Measurements from ENCODE around the gene PACRG.

PACRG gene

GRCh38 chr6:163341224-163342061 lies 613.7 kb downstream of the PACRG start:
- DNase-seq: no peak

DNA sequence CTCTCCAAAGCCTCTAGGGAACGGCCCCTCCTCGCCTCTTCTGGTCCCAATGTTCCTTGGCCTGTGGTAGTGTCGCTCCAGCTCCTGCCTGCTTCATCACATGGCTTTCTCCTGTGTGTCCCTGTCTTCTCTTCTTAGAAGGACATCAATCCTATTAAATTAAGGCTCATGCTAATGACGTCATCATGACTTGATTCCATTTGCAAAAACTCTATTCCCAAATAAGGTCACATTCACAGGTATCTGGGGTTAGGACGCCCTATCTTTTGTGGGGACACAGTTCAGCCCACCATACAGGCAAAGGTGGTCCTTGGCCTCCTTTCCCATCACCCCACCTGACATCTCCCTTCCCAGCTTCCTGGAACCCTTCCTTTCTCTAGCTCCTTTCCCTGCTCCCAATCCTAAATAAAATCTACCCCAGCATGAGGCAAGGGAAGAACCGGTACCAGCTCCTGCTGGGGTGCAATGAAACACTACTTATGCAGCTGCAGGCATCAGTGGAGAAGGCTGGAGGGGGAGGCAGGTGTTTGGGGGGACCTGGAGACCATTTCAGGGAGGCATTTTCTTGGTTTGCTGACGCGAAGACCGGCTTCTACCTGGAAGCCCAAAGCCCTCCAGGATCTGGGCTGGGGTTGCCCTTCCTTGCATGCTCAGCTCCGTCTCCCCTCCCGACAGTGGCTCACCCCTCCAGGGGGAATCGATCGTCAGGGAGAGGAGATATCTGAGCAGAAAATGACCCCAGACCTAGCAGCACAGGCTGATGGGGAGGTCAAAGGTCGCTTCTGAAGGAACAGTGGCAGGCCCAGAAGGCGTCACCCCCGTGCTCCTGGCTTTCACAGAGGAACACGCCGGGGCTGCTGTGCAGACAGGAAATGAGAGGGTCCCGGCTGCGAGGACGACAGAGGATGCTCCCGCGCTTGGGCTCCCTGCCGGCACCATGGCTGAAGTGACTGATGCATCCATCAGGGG lies 615.1 kb downstream of the PACRG start:
- DNase-seq: no peak

- no peak for DNase-seq
Measured at GRCh38 chr6:163343609-163344008, 615.8 kb downstream of the PACRG start.

DNA sequence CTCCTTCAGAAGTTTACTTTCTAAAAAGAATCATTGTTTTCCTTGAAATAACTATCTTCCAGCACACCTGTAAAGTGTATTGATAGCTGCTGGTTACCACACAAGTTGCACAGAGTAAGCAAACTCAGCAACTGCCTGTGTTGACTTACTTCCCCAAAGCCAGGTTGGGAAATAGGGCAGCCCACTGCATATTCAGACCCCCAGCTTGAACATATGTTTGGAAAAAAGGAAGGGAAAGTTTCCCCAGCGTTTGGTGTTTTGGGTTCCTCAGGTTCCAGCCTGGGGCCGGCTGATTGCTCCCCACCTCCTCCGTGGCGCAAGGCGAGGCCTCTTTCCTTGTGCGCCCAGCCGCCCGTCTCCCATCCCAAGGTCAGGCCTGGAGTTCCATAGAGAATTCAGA lies 616.6 kb downstream of the PACRG start:
- no peak for DNase-seq

DNA sequence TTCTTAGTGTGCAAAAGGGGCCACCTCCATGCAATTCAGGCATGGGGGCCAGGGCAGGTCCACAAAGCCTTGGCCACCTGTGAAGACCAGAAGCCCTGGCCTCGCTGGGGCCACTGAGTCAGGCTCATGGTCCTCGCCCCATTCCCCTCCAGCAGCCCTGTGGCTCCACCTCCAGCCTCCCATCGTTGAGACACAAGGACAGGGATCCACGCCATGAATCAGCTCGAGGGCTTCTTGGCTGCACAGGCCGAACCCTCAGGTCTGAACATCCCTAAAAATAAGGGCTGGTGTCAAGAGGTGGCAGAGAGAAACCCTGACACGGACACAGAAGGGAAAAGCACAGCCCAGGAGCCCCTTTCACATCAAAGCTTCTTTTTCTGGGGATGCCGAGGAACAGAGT lies 618.2 kb downstream of the PACRG start:
- DNase-seq: no peak

DNA sequence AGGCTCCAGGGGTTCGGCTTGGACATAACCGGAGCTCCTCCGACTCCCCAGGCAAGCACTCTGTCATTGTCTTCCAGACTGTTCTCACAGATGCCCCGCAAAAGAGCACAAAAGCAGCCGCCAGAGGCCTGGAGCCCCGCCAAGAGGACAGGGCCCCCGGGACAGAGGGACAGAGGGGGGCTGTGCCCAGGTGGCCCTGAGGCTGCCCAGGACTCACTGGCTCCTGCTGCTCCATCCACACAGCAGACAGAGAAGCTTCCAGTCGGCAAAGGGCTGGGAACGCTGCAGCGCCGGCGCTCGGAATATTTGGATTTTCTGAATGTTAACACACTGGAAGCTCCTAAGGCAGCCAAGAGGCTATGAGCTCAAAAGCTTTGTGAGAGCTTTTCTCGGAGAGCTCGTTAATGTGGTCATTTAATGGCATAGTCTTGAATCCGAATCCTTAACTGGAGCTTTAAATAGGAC lies 618.8 kb downstream of the PACRG start:
- no peak for DNase-seq

- DNase-seq: no peak
Measured at GRCh38 chr6:163347021-163347446, 619.3 kb downstream of the PACRG start.

- no peak for DNase-seq
Measured at GRCh38 chr6:163348789-163349680, 621.3 kb downstream of the PACRG start.

DNA sequence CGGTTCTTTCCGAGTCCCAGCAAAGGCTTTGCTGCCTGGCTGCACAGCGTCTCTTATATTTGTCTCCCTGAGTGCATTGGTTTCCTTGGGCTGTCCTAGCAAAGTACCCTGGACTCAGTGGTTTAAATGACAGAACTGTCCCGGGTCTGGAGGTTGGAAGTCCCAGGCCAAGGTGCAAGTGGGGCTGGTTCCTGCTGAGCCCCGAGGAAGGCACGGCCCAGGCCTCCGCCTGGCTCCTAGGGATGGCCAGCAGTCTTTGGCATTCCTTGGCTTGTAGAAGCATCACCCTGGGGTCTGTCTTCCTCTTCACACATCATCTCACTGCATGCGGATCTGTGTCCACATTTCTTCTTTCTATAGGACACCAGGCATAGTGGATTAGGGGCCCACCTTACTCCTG lies 621.9 kb downstream of the PACRG start:
- DNase-seq: no peak

- DNase-seq: no peak
Measured at GRCh38 chr6:163351013-163351412, 623.2 kb downstream of the PACRG start.

- DNase-seq: no peak
Measured at GRCh38 chr6:163352011-163352685, 624.4 kb downstream of the PACRG start.

DNA sequence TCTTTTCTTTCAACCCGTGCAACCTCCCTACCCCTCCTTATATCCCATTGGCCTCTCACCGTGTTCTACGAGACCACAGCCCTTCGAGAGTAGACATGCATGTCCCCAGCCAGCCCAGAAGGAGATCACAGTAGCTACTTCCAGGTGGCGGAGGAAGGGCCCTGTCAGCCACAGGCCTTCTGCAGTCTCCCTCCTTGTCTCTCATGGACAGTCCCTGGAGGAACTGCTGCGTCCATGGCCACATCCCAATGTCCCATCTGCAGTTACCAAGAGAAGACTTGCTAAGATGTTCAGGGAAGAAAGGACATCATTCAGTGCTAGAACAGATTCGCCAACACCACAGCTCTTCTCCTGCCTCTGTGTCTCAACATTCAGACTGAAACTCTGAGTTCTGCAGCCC lies 625.2 kb downstream of the PACRG start:
- no peak for DNase-seq

GRCh38 chr6:163354085-163354484 lies 626.3 kb downstream of the PACRG start:
- no peak for DNase-seq

- no peak for DNase-seq
Measured at GRCh38 chr6:163354761-163355425, 627.1 kb downstream of the PACRG start.

DNA sequence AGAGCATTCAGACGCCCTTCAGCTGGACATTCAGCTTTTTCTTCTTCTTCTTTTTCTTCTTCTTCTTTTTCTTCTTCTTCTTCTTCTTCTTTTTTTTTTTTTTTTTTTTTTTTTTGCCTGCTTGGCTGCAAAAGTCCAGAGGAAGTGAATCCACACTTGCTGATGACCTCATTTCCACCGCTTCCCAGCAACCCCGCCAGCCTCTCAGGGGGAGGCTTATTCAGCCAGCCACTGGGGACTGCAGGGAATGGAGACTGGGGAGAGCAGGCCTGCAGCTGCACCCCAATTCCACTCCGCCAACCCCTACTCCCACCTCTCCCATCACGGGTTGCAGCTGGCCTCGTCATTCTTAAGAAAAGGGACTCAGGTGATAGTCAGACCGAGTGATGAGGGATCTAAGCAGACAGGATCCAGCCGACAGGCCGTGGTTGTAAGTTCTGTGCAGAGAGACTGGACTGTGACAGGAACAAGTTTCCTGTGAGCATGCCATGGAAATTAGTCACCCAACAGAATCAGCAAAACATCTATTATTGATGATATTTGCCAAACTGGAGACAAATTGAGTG lies 627.7 kb downstream of the PACRG start:
- no peak for DNase-seq

DNA sequence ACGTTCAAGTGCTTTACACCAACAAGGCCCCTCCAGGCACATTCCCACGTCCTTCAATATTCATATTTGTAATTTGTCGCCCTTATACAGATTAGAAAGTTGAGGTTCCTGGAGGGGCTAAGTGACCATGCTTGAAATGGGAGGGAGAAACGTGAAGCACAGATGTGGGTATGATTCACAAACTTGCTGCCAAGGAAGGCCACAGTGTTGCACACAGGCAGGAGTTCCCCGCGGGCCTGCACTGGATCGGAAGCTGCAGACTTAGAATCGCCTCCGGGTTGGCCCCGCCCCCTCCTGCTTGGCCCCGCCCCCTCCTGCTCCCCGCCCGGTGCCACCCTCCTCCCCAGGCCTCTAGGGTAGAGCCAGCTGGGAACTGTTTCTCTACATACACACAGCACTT lies 628.5 kb downstream of the PACRG start:
- no peak for DNase-seq

GRCh38 chr6:163356743-163357142 lies 629.0 kb downstream of the PACRG start:
- no peak for DNase-seq

- no peak for DNase-seq
Measured at GRCh38 chr6:163364641-163365040, 636.9 kb downstream of the PACRG start.
